Glutamatergic neuron (in vitro differentiated cells): ENCODE results near the gene IQGAP3. TPM values are rescaled to one million over a fixed set of nuclear protein-coding genes. Genes with fewer than 3 reads are reported as not detected.
A peak's percentile ranks its signal among the peaks of the same experiment; 100 is the strongest.

Experiments used
- DNase-seq: peaks from one replicate; pipeline ENCODE4 v3.0.0; 2022
- H3K27ac Mint-ChIP-seq: one replicate; pipeline ENCODE4 v1.8.0; 2020; ENCODE audit warnings: mild to moderate bottlenecking, mixed read lengths, inconsistent platforms; ENCODE audit not compliant: unreplicated experiment
- H3K27me3 Mint-ChIP-seq: one replicate; pipeline ENCODE4 v1.8.0; 2020; ENCODE audit warnings: mild to moderate bottlenecking, moderate library complexity, mixed read lengths, inconsistent platforms; ENCODE audit not compliant: unreplicated experiment
- H3K36me3 Mint-ChIP-seq: one replicate; pipeline ENCODE4 v1.8.0; 2020; ENCODE audit warnings: mild to moderate bottlenecking, mixed read lengths, inconsistent platforms; ENCODE audit not compliant: unreplicated experiment
- H3K4me1 Mint-ChIP-seq: one replicate; pipeline ENCODE4 v1.8.0; 2020; ENCODE audit warnings: mild to moderate bottlenecking, low read depth, mixed read lengths, inconsistent platforms; ENCODE audit not compliant: unreplicated experiment
- H3K4me3 Mint-ChIP-seq: one replicate; pipeline ENCODE4 v1.8.0; 2020; ENCODE audit warnings: mild to moderate bottlenecking, mixed read lengths, inconsistent platforms; ENCODE audit not compliant: unreplicated experiment
- H3K9me3 Mint-ChIP-seq: one replicate; pipeline ENCODE4 v1.8.0; 2020; ENCODE audit warnings: mild to moderate bottlenecking, moderate library complexity, mixed read lengths, inconsistent platforms; ENCODE audit not compliant: unreplicated experiment
- CTCF ChIP-seq: fragments of 200-600 bp; sonication (generic); IDR thresholded peaks from one replicate; pipeline ENCODE4 v1.5.0; 2021; ENCODE audit not compliant: partially characterized antibody, unreplicated experiment
- total RNA-seq: library from RNA; stranded (reverse); fragmentation: NEBNext Ultra II Directional; extraction: Animal tissue kit (Norgen Biotek cat#: 25700); gene quantifications from one replicate; pipeline ENCODE4 v1.2.1, GENCODE V29; 2021; ENCODE audit not compliant: unreplicated experiment

IQGAP3 gene
- total RNA-seq, 1 donor from 2014 or later, result 6.1 TPM

GRCh38 chr1:156479093-156480015 lies 93.0 kb downstream of the IQGAP3 start:
- DNase-seq, result no peak
- Mint-ChIP-seq H3K4me3 (no peak overlapping the region), H3K4me1 (peaks cover 20% of the 10 kb centered on the region), H3K27ac (no peak overlapping the region), H3K27me3 (peaks cover 7% of the 10 kb centered on the region), H3K9me3 (peaks cover 7% of the 10 kb centered on the region), H3K36me3 (peaks cover 5% of the 10 kb centered on the region)
- TF ChIP-seq CTCF, result no peak

GRCh38 chr1:156478250-156478627 lies 94.1 kb downstream of the IQGAP3 start:
- no peak overlapping the region for H3K4me3 Mint-ChIP-seq
- H3K27ac Mint-ChIP-seq, result no peak overlapping the region
- no peak for TF ChIP-seq CTCF
- H3K36me3 Mint-ChIP-seq, result peaks cover 5% of the 10 kb centered on the region
- peaks cover 7% of the 10 kb centered on the region for H3K9me3 Mint-ChIP-seq
- DNase-seq, result no peak
- H3K27me3 Mint-ChIP-seq, result peaks cover 7% of the 10 kb centered on the region
- H3K4me1 Mint-ChIP-seq, result peaks cover 15% of the 10 kb centered on the region

- DNase-seq, result no peak
- H3K36me3 Mint-ChIP-seq, result peaks cover 5% of the 10 kb centered on the region
- TF ChIP-seq CTCF, result no peak
- no peak overlapping the region for H3K27ac Mint-ChIP-seq
- no peak overlapping the region for H3K4me3 Mint-ChIP-seq
- H3K4me1 Mint-ChIP-seq, result peaks cover 15% of the 10 kb centered on the region
- peaks cover 9% of the 10 kb centered on the region for H3K27me3 Mint-ChIP-seq
- peaks cover 7% of the 10 kb centered on the region for H3K9me3 Mint-ChIP-seq
These were observed 94.7 kb downstream of the IQGAP3 start for GRCh38 chr1:156477526-156478249.

GRCh38 chr1:156476501-156477298 lies 95.7 kb downstream of the IQGAP3 start:
- peaks cover 2% of the 10 kb centered on the region for H3K36me3 Mint-ChIP-seq
- no peak for DNase-seq
- peaks cover 7% of the 10 kb centered on the region for H3K27me3 Mint-ChIP-seq
- no peak for TF ChIP-seq CTCF
- peaks cover 14% of the 10 kb centered on the region for H3K4me1 Mint-ChIP-seq
- no peaks in the 10 kb centered on the region for H3K9me3 Mint-ChIP-seq
- H3K27ac Mint-ChIP-seq, result peak overlapping the region; percentile 50
- no peak overlapping the region for H3K4me3 Mint-ChIP-seq
